AG04450 (cell line): Measurements from ENCODE around the gene TEKT2. TPM values are rescaled to one million over a fixed set of nuclear protein-coding genes. Genes with fewer than 3 reads are reported as not detected.

Source experiments
- CTCF ChIA-PET: fragments of 300-600, 350-600 bp; formaldehyde crosslinking; extraction: SDS; loops from one replicate; lab custom pipeline; 2022; ENCODE audit warnings: antibody characterized with exemption, inconsistent platforms; lab: Charles Lee
- POLR2A ChIA-PET: fragments of 350-600 bp; formaldehyde crosslinking; extraction: SDS; loops from one replicate; lab custom pipeline; 2021; ENCODE audit warnings: antibody characterized with exemption, inconsistent platforms; lab: Yijun Ruan, JAX
- DNase-seq: peaks from one replicate; pipeline ENCODE4 v3.0.0-alpha.2; 2011; ENCODE audit warnings: low read depth, low spot score
- H3K27ac ChIP-seq: one replicate; pipeline ENCODE4 v1.5.1; 2012; ENCODE audit warnings: low read depth, low read length, control low read depth
- H3K27me3 ChIP-seq: one replicate; pipeline ENCODE4 v1.6.0; 2012; ENCODE audit warnings: low read length; ENCODE audit not compliant: control insufficient read depth, insufficient read depth
- H3K4me3 ChIP-seq: 2 replicates; pipeline ENCODE4 v1.5.1; 2011; ENCODE audit warnings: mild to moderate bottlenecking, low read depth, low read length, control low read depth
- H3K9me3 ChIP-seq: 2 replicates; pipeline ENCODE4 v1.5.1; 2012; ENCODE audit warnings: low read length; ENCODE audit not compliant: control insufficient read depth, insufficient read depth
- CTCF ChIP-seq: IDR thresholded peaks from 2 replicates; pipeline ENCODE4 v1.5.1; 2011; ENCODE audit warnings: low read depth, low read length, control low read depth, inconsistent platforms
- polyA minus RNA-seq: library from RNA; depleted of rRNA, polyadenylated mRNA; stranded (reverse); fragments of >200 nt; gene quantifications from 2 replicates; pipeline ENCODE4 v1.2.3, GENCODE V29; 2011; rRNA and poly(A)+ RNA removed
- polyA plus RNA-seq: library from polyadenylated mRNA; depleted of rRNA; stranded (reverse); fragments of >200 nt; gene quantifications from 2 replicates; pipeline ENCODE4 v1.2.3, GENCODE V29; 2011; rRNA removed

TEKT2 gene, protein sequence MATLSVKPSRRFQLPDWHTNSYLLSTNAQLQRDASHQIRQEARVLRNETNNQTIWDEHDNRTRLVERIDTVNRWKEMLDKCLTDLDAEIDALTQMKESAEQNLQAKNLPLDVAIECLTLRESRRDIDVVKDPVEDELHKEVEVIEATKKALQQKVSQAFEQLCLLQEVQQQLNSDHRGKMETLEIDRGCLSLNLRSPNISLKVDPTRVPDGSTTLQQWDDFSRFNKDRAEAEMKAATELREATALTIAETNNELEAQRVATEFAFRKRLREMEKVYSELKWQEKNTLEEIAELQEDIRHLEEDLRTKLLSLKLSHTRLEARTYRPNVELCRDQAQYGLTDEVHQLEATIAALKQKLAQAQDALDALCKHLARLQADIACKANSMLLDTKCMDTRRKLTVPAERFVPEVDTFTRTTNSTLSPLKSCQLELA
- polyA plus RNA-seq (0.12 TPM in 2 replicates), polyA minus RNA-seq (0.30 TPM in 1 of 2 replicates, not detected in the other)

DNA sequence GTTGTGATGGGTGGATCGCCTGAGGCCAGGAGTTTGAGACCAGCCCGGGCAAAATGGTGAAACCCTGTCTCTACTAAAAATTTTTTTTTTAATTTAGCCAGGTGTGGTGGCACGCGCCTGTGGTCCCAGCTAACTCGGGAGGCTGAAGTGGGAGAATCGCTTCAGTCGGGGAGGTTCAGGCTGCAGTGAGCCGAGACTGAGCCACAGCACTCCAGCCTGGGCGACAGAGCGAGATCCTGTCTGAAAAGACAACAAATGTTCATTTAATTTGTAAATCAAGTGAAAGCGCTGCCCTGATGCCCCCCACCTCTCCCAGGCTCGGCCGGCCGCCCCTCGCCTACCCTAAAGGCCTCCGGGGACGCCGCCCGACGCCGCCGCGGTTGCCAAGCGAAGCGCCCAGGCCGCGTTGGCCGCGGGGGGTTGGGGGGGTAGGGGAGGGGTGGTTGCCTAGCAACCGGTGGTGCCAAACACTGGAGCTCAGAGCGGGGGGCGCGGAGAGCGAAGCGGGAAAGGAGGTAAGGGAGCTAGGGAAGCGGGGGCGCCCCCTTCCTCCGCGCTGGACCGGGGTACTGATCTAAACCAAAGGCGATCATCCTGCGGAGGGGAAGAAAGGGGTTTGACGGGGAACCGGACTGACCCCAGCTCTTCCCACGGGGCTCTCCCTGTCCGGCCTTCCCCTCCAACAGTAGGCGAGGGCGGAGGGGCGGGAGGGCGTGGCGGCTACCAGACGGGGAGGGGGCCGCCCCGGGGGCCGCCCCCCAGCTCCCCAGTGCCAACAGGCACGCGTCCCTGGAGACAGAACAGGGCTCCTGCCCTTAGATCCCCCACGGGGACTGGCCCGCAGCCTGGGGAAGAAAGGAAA, at the start of gene TEKT2:
TEKT2 (plus strand) TSS at position 460 of the 862 bp plus-strand sequence. CDS start 828 bp downstream, outside the sequence.
- no peak within 1 kb of the TSS for H3K27ac ChIP-seq
- DNase-seq, result no peak
- ChIA-PET POLR2A (interaction anchor here (0.8 to 0.9 kb wide), 2 partner anchors 140 to 153 kb away, joined by 3 to 5 read pairs; partner anchors contain the start of genes AGO3 and THRAP3), CTCF (interaction anchor here (0.8 to 1.6 kb wide), 3 partner anchors 51 to 217 kb away, joined by 3 read pairs; no protein-coding TSS in a partner anchor)
- no peak for TF ChIP-seq CTCF
- no peaks in the 10 kb centered on the region for H3K27me3 ChIP-seq
- no peaks in the 10 kb centered on the region for H3K9me3 ChIP-seq
- H3K4me3 ChIP-seq, result peak within 1 kb of the TSS; percentile 57

DNA sequence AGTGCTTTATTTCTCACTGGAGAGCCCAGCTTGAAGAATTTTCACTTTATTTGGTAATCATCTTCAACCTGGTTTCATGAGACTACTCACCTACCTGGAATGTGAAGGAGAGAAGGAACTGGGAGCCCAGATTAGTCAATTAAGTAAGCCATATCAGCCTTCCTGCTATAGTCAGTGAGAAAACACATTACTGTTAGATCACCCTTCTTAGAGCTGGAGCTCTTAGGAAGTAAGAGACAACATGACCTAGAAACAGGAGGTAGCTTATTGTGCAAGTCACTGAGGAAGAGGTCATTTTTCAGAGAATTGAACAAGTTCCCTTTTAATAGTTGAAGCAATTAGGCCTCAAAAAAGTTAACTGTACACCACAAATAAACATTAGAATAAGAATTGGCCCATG, 49.2 kb upstream of the TEKT2 start:
- Histone ChIP-seq H3K27ac (no peak overlapping the region), H3K4me3 (no peak overlapping the region), H3K9me3 (no peaks in the 10 kb centered on the region), H3K27me3 (no peaks in the 10 kb centered on the region)
- ChIA-PET CTCF (interaction anchor here (1.3 to 1.4 kb wide), 2 partner anchors 10 to 177 kb away, joined by 3 read pairs; no protein-coding TSS in a partner anchor), POLR2A (no interaction called here)
- DNase-seq, result no peak
- no peak for TF ChIP-seq CTCF

DNA sequence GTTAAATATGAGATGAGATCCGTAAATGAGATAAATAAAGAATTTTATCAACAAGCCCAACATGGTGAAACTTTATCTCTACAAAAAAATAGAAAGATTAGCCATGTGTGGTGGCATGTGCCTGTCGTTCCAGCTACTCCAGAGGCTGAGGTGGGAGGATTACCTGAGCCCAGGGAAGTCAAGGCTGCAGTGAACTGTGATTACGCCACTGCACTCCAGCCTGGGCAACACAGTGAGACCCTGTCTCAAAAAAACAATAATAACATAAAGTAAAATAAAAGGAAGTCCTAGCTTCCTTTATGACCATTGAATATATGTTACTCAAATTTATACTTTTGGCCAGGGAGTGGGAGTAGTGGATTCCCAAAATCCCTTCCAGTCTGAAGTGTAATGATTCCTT, 48.7 kb upstream of the TEKT2 start:
- ChIA-PET POLR2A (no interaction called here), CTCF (no interaction called here)
- H3K27ac ChIP-seq, result no peak overlapping the region
- DNase-seq, result no peak
- no peak for TF ChIP-seq CTCF
- H3K27me3 ChIP-seq, result no peaks in the 10 kb centered on the region
- H3K4me3 ChIP-seq, result no peak overlapping the region
- no peaks in the 10 kb centered on the region for H3K9me3 ChIP-seq

- H3K27me3 ChIP-seq, result no peaks in the 10 kb centered on the region
- DNase-seq, result no peak
- ChIA-PET CTCF (interaction anchor here (0.6 kb wide), 1 partner anchor 45 kb away, joined by 3 read pairs; no protein-coding TSS in a partner anchor), POLR2A (no interaction called here)
- TF ChIP-seq CTCF, result no peak
- H3K9me3 ChIP-seq, result no peaks in the 10 kb centered on the region
- no peak overlapping the region for H3K27ac ChIP-seq
- H3K4me3 ChIP-seq, result no peak overlapping the region
Observed at GRCh38 chr1:36040238-36040637, 43.7 kb upstream of the TEKT2 start.
